Measurements from ENCODE around the gene TIFAB.
A peak's percentile ranks its signal among the peaks of the same experiment; 100 is the strongest.

Gene TIFAB

GRCh38 chr5:135422419-135422818 is 29.7 kb downstream of the TIFAB start:
- FAIRE-seq = peak; percentile 97

DNA sequence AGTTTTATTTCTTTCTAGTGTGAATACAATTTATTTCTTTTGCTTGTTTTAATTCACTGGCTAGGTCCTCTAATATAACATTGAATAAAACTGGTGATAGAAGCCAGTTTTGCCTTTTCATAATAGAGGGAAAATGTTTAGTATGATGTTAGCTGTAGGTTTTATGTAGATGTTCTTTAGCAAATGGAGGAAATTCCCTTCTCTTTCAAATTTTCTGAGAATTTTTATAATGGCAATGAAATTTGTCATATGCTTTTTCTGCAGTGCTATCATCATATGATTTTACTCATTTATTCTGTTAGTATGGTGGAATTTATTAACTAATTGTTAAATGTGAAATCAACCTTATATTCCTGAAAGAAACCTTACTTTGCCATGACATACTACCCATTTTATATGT is 35.1 kb downstream of the TIFAB start:
- no peak for FAIRE-seq

DNA sequence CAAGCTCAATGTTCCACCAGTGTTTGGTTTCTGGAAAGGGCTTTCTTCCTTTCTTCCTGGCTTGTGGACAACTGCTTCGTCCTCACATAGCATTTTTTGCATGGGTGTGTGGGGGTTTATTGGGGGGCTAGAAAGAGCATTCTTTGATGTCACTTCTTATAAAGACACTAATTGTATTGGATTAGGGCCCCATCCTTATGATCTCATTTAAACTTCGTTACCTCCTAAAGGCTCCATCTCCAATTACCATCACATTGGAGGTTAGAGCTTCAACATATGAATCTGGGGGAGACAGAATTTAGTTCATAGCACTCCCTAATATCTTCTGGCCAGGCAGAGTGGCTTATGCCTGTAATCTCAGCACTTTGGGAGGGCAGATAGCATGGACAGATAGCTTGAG is 47.1 kb downstream of the TIFAB start:
- no peak for FAIRE-seq

DNA sequence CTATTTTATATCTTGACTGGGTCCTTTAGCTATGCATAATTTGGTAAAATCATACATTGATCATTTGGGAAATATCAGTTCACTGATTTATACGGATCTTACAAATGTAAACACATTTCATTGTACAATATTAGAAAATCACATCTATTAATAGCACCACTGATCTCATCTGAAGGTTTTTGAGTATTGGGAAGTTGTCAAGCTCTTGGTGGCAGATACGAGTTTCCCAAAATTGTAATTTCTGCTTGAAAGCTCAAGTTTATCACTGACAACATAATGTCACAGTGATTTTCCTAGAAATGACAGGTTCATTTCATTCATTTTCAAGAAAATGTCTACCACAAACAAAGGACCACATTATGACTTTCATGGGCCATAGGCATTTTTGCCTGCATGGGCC is 50.1 kb downstream of the TIFAB start:
- FAIRE-seq = no peak

GRCh38 chr5:135400866-135401265 is 51.3 kb downstream of the TIFAB start:
- FAIRE-seq = no peak

DNA sequence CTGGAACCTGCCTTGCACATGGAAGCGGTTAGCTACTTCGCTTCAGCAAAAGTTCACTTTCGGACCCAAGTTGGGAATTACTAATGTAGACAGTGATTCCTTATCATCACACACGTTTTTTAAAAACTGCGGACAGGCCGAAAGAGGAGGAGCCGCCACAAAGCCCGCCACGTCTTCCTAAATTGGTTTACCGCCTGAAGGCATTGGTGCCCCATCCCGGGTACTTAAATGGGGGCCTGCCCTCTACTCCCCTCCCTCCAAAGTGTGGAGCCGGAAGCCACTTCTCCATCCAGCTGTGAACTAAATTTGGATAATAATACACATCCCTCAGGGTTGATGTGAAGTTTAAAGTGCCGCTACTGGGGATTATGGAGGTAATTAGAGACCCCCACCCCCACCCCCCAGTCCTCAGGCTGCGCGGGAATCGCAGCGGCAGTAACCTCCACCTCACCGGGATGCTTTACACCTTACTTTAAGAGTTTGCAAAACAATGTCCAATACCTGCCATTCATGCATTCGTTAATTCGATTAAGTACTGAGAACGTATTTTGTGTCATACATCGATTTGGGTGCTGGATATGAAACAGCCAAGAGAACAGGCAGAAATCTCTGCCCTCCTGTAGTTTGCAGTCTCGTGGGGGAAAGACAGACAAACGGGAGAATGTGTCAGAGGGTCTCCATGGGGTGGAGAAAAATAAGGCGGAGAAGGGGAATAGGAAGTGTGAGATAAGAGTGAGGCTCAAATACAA is 52.2 kb downstream of the TIFAB start:
- no peak for FAIRE-seq

- FAIRE-seq = no peak
These were observed 53.0 kb downstream of the TIFAB start, which contains the start of gene MACROH2A1 for GRCh38 chr5:135398855-135399793. TSS of gene MACROH2A1 (minus strand) at chr5:135399231. CDS start at chr5:135389093, 10,138 bp downstream.

DNA sequence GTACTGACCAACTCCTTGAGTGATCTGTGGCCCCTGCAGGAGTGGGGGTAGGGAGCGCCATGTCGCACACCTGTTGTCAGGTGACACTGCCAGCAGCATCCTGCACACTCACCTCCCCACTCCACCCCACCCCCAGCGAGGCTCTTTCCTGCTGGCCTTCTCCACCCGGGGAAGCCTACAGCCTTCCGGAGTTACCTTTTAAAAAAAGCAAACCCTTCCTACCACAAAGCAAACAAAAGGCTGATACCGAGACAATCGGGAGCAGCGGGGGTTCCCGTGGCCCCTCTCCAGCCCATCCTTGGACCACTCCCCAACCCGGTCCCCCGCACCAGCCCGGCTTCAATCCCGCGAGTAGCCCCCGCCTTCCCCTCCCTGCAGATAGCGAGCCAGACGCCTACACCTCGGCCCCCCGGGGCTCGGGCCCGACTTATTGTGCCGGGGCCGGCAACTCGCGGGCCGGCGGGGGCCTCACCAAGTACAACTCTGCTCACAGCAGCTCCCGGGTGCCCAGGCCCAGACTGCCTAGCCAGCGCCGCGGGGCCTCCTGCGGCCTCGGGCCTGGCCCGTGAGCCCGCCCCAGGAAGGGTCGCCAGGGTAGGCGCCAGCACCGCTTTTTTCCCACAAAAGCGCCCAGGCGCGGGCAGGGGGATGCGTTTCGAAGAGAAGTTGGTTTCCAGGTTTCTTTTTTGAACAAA is 53.8 kb downstream of the TIFAB start:
- FAIRE-seq = no peak
